ENCODE measurements around the gene CDHR4.

The CDHR4 gene, protein sequence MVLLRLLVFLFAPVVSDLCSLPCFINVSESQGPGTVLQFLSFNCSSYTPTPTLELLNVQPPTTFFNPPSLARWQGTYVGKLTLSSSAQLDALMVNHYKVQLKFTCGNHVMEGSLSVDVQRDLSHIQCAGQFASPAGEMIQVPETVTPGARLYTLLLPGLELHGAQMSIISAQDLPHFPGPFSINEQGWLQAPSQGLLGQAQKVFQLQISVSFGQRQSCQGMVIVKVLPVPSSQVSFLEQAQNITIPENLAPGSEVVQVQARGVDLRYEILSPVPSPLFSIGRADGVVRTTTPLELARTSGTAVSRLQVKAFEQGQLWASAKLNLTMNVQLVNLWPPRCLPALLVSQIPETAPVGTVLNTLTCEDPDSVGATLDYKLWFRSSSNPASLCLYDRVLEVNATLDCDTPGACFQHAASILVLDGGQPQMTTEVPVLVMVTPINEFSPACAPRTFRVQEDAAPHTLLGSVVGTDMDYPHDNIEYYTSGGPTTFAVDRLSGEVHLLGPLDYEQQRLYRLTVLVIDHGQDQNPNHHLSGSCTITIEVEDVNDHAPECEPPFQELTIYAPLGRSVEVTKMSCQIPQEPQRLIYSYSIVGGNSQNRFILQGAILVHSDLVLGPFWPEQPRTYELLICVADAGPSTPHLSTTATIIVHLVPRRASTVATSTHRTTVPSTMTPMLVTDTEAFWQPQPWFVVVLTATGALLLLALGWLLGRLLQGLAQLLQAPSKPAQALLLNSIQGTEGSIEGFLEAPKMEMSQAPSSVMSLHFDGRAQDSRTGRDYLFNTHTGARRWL

GRCh38 chr3:49799761-49800160 is at the start of gene CDHR4:
Gene CDHR4 (minus strand): TSS chr3:49799873. CDS start chr3:49799812, 61 bp downstream.
- no peaks in the 10 kb centered on the region for H3K36me3 ChIP-seq (ENCODE audit: insufficient read depth, low read length)
- H3K27ac ChIP-seq (ENCODE audit: low read depth, low read length): no peak within 1 kb of the TSS
- no peak within 1 kb of the TSS for H3K4me3 ChIP-seq (ENCODE audit: low read depth in 1 of 2, low read length in 2 of 2)
- peaks cover 10% of the 10 kb centered on the region for H3K4me1 ChIP-seq (ENCODE audit: insufficient read depth, low read length)
- no peaks in the 10 kb centered on the region for H3K9me3 ChIP-seq (ENCODE audit: low read length)
- H3K27me3 ChIP-seq (ENCODE audit: control insufficient read depth in 1 of 2, insufficient read depth in 2 of 2, low read length in 2 of 2): no peaks in the 10 kb centered on the region
- no peak within 1 kb of the TSS for H3K9ac ChIP-seq (ENCODE audit: low read length)

DNA sequence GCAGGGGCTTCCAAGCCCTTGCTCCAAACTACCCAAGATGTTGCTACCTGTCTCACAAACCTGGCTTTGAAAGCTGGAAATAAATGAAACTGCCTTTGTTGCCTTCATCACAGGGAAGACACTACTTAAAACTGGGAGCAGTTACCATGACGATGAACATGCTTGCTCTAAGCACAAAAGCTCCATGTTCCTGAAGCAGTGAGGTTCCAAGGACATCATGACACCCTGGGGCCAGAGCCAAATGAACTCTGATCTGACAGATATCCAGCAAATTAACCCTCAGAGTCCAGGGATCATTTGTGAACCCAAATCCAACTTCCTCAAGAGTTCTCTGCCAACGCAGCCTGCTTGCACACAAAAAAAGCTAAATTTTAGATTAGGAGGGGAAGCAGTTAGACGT is 46.0 kb upstream of the CDHR4 start:
- no peaks in the 10 kb centered on the region for H3K27me3 ChIP-seq (ENCODE audit: control insufficient read depth in 1 of 2, insufficient read depth in 2 of 2, low read length in 2 of 2)
- no peaks in the 10 kb centered on the region for H3K36me3 ChIP-seq (ENCODE audit: insufficient read depth, low read length)
- H3K9ac ChIP-seq (ENCODE audit: low read length): no peak overlapping the region
- H3K4me1 ChIP-seq (ENCODE audit: insufficient read depth, low read length): no peaks in the 10 kb centered on the region
- H3K27ac ChIP-seq (ENCODE audit: low read depth, low read length): no peak overlapping the region
- H3K4me3 ChIP-seq (ENCODE audit: low read depth in 1 of 2, low read length in 2 of 2): no peak overlapping the region
- no peaks in the 10 kb centered on the region for H3K9me3 ChIP-seq (ENCODE audit: low read length)

- H3K9me3 ChIP-seq (ENCODE audit: low read length): no peaks in the 10 kb centered on the region
- H3K27me3 ChIP-seq (ENCODE audit: control insufficient read depth in 1 of 2, insufficient read depth in 2 of 2, low read length in 2 of 2): no peaks in the 10 kb centered on the region
- H3K36me3 ChIP-seq (ENCODE audit: insufficient read depth, low read length): no peaks in the 10 kb centered on the region
- H3K4me1 ChIP-seq (ENCODE audit: insufficient read depth, low read length): peaks cover 9% of the 10 kb centered on the region
- no peak overlapping the region for H3K27ac ChIP-seq (ENCODE audit: low read depth, low read length)
- no peak overlapping the region for H3K9ac ChIP-seq (ENCODE audit: low read length)
- no peak overlapping the region for H3K4me3 ChIP-seq (ENCODE audit: low read depth in 1 of 2, low read length in 2 of 2)
Measured at GRCh38 chr3:49844464-49845183, 45.0 kb upstream of the CDHR4 start.

DNA sequence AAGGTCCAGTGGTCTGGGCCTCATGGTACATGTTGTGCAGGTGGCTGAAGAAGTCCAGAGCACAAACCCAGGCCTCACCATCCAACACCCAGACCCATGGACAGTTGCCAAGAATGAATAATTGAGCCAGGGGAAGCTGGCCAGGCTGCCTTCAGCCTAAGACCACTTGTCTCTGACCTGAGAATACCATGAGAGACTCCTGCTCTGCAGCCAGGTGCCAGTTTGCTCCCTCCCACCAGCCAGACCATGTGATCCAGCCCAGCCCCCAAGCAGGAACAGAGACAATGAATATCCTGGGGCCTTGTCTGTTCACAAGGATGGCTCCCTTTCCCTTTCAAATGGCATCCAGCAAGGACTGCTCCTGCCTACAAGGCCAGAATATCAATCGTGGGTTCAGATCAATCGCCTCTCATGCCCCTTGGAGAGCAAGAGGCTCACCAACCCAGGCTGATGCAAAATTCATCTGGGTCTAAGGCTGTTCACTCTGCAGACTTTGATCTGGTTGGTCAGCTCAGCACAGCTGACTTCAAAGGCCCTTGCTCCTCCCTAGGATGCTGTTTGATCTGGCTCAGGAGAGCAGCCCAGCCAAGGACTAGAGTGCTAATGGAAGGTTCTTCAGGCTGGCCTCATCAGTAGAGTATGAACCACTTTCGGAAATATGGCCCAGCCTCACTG is 43.3 kb upstream of the CDHR4 start:
- Histone ChIP-seq H3K9ac (ENCODE audit: low read length) (no peak overlapping the region), H3K4me1 (ENCODE audit: insufficient read depth, low read length) (peaks cover 14% of the 10 kb centered on the region), H3K27ac (ENCODE audit: low read depth, low read length) (no peak overlapping the region), H3K27me3 (ENCODE audit: control insufficient read depth in 1 of 2, insufficient read depth in 2 of 2, low read length in 2 of 2) (no peaks in the 10 kb centered on the region), H3K9me3 (ENCODE audit: low read length) (no peaks in the 10 kb centered on the region), H3K36me3 (ENCODE audit: insufficient read depth, low read length) (no peaks in the 10 kb centered on the region), H3K4me3 (ENCODE audit: low read depth in 1 of 2, low read length in 2 of 2) (no peak overlapping the region)

- Histone ChIP-seq H3K4me3 (ENCODE audit: low read depth in 1 of 2, low read length in 2 of 2) (no peak overlapping the region), H3K4me1 (ENCODE audit: insufficient read depth, low read length) (peaks cover 14% of the 10 kb centered on the region), H3K9me3 (ENCODE audit: low read length) (no peaks in the 10 kb centered on the region), H3K9ac (ENCODE audit: low read length) (no peak overlapping the region), H3K27me3 (ENCODE audit: control insufficient read depth in 1 of 2, insufficient read depth in 2 of 2, low read length in 2 of 2) (no peaks in the 10 kb centered on the region), H3K36me3 (ENCODE audit: insufficient read depth, low read length) (no peaks in the 10 kb centered on the region), H3K27ac (ENCODE audit: low read depth, low read length) (no peak overlapping the region)
Measured at GRCh38 chr3:49841806-49842205, 42.1 kb upstream of the CDHR4 start.

DNA sequence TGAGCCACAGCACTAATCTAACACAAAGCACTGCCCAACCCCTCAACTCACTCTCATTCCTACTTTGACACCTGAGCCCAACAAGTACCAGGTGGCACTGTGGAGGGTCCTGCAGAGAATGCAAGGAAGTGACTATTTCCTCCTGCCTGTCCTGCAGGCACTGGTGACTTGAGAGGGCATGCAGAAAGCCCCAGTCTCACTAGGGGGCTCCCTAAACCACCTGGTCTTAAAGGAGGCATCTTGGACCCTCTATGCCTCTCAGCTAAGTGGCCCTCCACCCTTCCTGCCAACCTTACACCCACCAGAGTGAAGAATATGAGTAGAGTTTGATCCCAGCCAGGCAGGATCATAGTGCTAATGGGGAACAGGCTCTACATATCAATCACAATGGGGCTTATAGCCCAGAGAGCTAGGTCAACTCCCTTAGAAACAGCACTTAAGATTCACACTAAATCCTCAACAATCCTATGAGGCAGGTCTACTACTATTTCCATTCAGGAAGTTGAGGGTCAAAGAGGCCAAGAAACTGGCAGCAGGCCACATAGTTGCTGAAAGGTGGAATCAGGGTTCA is 41.5 kb upstream of the CDHR4 start:
- no peaks in the 10 kb centered on the region for H3K36me3 ChIP-seq (ENCODE audit: insufficient read depth, low read length)
- no peak overlapping the region for H3K27ac ChIP-seq (ENCODE audit: low read depth, low read length)
- H3K9ac ChIP-seq (ENCODE audit: low read length): no peak overlapping the region
- H3K27me3 ChIP-seq (ENCODE audit: control insufficient read depth in 1 of 2, insufficient read depth in 2 of 2, low read length in 2 of 2): no peaks in the 10 kb centered on the region
- H3K9me3 ChIP-seq (ENCODE audit: low read length): no peaks in the 10 kb centered on the region
- H3K4me3 ChIP-seq (ENCODE audit: low read depth in 1 of 2, low read length in 2 of 2): no peak overlapping the region
- H3K4me1 ChIP-seq (ENCODE audit: insufficient read depth, low read length): peaks cover 14% of the 10 kb centered on the region

DNA sequence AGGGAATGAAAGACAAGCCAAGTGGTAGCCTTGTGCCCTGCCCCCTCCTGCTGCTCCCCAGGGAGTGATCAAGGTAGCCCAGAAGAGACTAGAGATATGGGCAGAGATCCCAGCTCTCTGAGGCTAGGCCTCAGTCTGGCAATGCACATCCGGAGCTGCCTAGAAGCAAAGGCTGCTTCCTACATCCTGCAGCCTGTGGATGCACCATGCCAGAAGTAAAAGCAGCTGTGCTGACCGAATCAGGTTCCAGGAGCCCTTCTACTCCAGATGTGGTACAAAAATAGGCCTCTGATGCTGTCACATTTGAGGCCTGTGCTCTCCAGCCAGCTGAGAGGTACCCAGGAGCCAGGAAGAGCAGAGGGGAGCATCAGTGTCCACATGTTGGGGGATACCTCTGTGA is 40.7 kb upstream of the CDHR4 start:
- Histone ChIP-seq H3K27me3 (ENCODE audit: control insufficient read depth in 1 of 2, insufficient read depth in 2 of 2, low read length in 2 of 2) (no peaks in the 10 kb centered on the region), H3K4me3 (ENCODE audit: low read depth in 1 of 2, low read length in 2 of 2) (no peak overlapping the region), H3K9me3 (ENCODE audit: low read length) (no peaks in the 10 kb centered on the region), H3K9ac (ENCODE audit: low read length) (no peak overlapping the region), H3K27ac (ENCODE audit: low read depth, low read length) (no peak overlapping the region), H3K4me1 (ENCODE audit: insufficient read depth, low read length) (peaks cover 14% of the 10 kb centered on the region), H3K36me3 (ENCODE audit: insufficient read depth, low read length) (no peaks in the 10 kb centered on the region)

- no peak overlapping the region for H3K27ac ChIP-seq (ENCODE audit: low read depth, low read length)
- no peak overlapping the region for H3K4me3 ChIP-seq (ENCODE audit: low read depth in 1 of 2, low read length in 2 of 2)
- no peaks in the 10 kb centered on the region for H3K9me3 ChIP-seq (ENCODE audit: low read length)
- peaks cover 14% of the 10 kb centered on the region for H3K4me1 ChIP-seq (ENCODE audit: insufficient read depth, low read length)
- H3K27me3 ChIP-seq (ENCODE audit: control insufficient read depth in 1 of 2, insufficient read depth in 2 of 2, low read length in 2 of 2): no peaks in the 10 kb centered on the region
- H3K36me3 ChIP-seq (ENCODE audit: insufficient read depth, low read length): no peaks in the 10 kb centered on the region
- H3K9ac ChIP-seq (ENCODE audit: low read length): no peak overlapping the region
Measured at GRCh38 chr3:49839193-49839809, 39.6 kb upstream of the CDHR4 start.

DNA sequence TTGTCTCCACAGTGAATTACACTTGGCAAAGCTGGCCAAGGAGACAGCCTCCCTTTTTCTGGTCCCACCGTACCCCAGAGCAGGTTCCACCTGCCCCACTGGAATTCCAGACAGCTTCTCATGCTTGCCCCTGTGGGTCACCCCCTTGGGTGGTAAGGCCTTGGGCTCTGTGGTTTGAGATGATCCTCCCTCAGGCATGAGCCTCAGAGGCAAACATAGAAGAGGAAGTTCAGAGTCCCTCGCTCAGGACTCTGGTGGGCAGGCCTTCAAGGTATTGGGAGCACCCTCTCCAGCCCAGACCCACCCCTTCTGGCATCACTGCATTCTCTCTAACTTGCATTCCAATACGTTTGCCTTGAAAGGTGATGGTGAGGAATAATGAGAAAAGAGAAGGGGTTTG is 31.7 kb upstream of the CDHR4 start:
- Histone ChIP-seq H3K27me3 (ENCODE audit: control insufficient read depth in 1 of 2, insufficient read depth in 2 of 2, low read length in 2 of 2) (no peaks in the 10 kb centered on the region), H3K36me3 (ENCODE audit: insufficient read depth, low read length) (no peaks in the 10 kb centered on the region), H3K9ac (ENCODE audit: low read length) (no peak overlapping the region), H3K9me3 (ENCODE audit: low read length) (no peaks in the 10 kb centered on the region), H3K27ac (ENCODE audit: low read depth, low read length) (no peak overlapping the region), H3K4me1 (ENCODE audit: insufficient read depth, low read length) (no peaks in the 10 kb centered on the region), H3K4me3 (ENCODE audit: low read depth in 1 of 2, low read length in 2 of 2) (no peak overlapping the region)

DNA sequence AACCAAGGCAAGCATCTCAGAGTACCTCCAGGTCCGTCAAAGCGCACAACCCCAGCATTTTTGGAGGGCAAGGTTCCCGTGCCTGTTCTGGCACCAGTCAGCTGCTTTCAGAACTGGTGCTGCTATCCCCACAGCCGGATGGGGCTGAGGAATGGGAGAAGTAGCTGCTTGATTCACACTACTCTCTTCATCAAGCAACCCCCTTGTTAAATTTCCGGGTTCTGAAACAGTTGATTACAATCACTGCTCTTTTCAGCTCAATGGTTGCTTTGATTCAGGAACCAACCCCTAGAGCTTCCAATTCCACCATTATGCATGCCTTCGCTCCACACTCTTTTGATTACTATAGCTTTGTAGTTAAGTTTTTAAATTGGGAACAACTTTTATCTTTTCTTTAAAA is 26.3 kb upstream of the CDHR4 start:
- Histone ChIP-seq H3K9ac (ENCODE audit: low read length) (no peak overlapping the region), H3K27ac (ENCODE audit: low read depth, low read length) (no peak overlapping the region), H3K4me3 (ENCODE audit: low read depth in 1 of 2, low read length in 2 of 2) (no peak overlapping the region), H3K4me1 (ENCODE audit: insufficient read depth, low read length) (no peaks in the 10 kb centered on the region), H3K36me3 (ENCODE audit: insufficient read depth, low read length) (no peaks in the 10 kb centered on the region), H3K9me3 (ENCODE audit: low read length) (no peaks in the 10 kb centered on the region), H3K27me3 (ENCODE audit: control insufficient read depth in 1 of 2, insufficient read depth in 2 of 2, low read length in 2 of 2) (no peaks in the 10 kb centered on the region)
